ENCODE results near the gene TRAF3.

TRAF3 gene

DNA sequence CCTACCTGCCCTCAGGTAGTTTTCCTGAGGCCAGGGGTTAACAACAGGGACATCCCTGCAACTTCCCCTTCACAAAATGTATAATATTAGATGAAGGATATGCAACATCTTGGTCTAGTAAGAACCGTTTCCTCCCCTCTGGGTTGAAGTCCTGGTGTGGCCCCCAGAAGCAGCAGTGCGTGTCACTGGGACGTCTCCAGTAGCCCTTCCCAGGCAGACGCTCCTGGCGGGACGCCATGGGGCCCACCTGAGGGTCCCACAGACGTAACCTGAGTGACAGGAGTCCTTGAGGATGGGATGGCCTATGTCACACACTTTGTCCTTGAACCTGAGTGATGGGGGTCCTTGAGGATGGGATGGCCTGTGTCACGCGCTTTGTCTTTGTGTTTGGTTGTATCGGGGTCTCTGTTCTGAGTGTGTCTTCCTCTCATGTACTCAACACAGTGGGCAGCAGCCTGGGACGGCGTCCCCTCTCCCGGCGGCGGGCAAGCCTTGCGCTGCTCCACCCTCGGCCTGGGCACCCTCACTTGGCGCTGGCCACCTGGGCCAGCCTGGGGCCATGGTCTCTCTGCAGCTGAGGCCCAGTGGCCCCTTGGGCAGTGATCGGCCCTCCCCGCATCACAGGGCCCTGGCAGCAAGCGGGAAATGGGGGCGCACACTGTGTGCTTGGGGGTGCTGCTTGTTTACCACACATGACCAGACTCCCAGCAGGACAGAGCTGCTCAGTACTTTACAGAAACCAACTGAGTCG, 130.9 kb downstream of the TRAF3 start:
- TF ChIP-seq, protein P1, sequence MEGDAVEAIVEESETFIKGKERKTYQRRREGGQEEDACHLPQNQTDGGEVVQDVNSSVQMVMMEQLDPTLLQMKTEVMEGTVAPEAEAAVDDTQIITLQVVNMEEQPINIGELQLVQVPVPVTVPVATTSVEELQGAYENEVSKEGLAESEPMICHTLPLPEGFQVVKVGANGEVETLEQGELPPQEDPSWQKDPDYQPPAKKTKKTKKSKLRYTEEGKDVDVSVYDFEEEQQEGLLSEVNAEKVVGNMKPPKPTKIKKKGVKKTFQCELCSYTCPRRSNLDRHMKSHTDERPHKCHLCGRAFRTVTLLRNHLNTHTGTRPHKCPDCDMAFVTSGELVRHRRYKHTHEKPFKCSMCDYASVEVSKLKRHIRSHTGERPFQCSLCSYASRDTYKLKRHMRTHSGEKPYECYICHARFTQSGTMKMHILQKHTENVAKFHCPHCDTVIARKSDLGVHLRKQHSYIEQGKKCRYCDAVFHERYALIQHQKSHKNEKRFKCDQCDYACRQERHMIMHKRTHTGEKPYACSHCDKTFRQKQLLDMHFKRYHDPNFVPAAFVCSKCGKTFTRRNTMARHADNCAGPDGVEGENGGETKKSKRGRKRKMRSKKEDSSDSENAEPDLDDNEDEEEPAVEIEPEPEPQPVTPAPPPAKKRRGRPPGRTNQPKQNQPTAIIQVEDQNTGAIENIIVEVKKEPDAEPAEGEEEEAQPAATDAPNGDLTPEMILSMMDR (IDR thresholded peaks at IDR 0.05; ENCODE audit: insufficient read depth, low read length, poor library complexity, severe bottlenecking): no peak
- no peak for TF ChIP-seq EZH2phosphoT487 (conservative IDR thresholded peaks at IDR 0.05; ENCODE audit: low read length)
- Histone ChIP-seq H3K9ac (ENCODE audit: low read length) (no peak overlapping the region), H2AFZ (ENCODE audit: low read depth, low read length, severe bottlenecking) (no peak overlapping the region), H3K9me2 (replicated peaks; ENCODE audit: insufficient read depth, low read length) (no peaks in the 10 kb centered on the region), H3K9me3 (ENCODE audit: insufficient read depth, low read length) (no peaks in the 10 kb centered on the region), H3K27ac (ENCODE audit: low read depth, low read length) (no peak overlapping the region), H4K20me1 (ENCODE audit: low read depth, low read length) (no peaks in the 10 kb centered on the region), H3F3A (ENCODE audit: insufficient read depth) (no peaks in the 10 kb centered on the region), H3K36me3 (ENCODE audit: low read length) (no peaks in the 10 kb centered on the region), H3K79me2 (ENCODE audit: insufficient read depth, low read length) (no peaks in the 10 kb centered on the region), H3K4me2 (ENCODE audit: low read depth, low read length, poor library complexity, severe bottlenecking) (no peak overlapping the region), H3K27me3 (ENCODE audit: low read length) (no peaks in the 10 kb centered on the region), H3K4me3 (ENCODE audit: insufficient read depth, low read length, poor library complexity, severe bottlenecking) (no peak overlapping the region)

DNA sequence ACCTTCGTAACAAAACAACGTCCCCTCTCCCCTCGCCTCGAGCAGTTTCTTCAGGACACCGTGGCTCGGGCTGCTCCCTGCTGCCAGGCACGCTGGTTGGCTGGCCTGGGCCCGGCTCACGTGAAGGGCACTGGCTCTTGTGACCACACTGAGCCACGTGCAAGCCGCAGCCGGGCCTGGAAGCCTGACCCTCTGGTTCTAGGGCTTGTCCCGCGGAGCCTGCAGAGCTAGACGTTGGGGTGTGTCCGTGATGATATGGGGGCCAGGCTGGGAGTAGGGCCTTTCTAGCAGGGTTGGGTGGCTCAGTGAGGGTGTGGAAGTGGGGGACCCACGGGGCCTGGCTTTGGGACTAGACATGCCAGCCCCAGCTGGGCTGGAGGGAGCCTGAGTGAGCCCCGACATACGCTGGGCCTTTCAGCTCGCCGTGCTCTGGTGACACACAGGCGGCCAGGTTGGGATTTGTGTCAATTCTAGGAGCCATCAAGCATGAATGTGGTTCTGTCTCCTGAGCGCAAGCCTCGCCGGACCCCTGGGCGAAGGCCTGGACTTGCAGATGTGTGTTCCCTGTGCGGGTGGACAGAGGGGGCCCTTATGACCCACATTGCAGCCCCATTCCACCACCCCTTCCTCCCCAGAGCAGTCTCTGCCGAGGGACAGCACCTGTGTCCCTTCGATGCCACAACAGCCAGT, 131.7 kb downstream of the TRAF3 start:
- TF ChIP-seq, protein P1 (IDR thresholded peaks at IDR 0.05; ENCODE audit: insufficient read depth, low read length, poor library complexity, severe bottlenecking): no peak
- TF ChIP-seq EZH2phosphoT487 (conservative IDR thresholded peaks at IDR 0.05; ENCODE audit: low read length): no peak
- no peaks in the 10 kb centered on the region for H3K36me3 ChIP-seq (ENCODE audit: low read length)

DNA sequence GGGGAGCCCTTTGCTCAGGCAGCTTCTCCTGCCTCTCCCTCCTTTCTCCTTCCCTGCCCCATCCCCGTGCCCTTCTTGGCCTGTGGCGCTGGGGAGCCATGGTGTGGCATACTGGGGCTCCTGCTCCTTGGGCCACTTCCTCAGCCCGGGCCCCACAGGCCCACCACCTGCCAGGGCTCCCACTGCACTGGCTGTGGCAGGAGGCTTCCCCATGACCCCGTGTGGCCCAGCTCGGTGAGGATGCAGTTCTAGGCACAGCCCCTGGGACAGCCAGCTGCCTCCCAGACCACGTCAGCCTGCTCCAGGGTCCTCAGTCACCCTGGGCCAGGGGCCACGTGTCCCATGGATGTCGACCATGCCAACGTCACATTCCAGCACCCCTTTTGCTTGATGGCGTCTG, 132.2 kb downstream of the TRAF3 start:
- Histone ChIP-seq H4K20me1 (ENCODE audit: low read depth, low read length) (no peaks in the 10 kb centered on the region), H3K27ac (ENCODE audit: low read depth, low read length) (no peak overlapping the region), H2AFZ (ENCODE audit: low read depth, low read length, severe bottlenecking) (no peak overlapping the region), H3K9me3 (ENCODE audit: insufficient read depth, low read length) (no peaks in the 10 kb centered on the region), H3K36me3 (ENCODE audit: low read length) (no peaks in the 10 kb centered on the region), H3F3A (ENCODE audit: insufficient read depth) (no peaks in the 10 kb centered on the region), H3K27me3 (ENCODE audit: low read length) (no peaks in the 10 kb centered on the region), H3K4me2 (ENCODE audit: low read depth, low read length, poor library complexity, severe bottlenecking) (no peak overlapping the region), H3K4me3 (ENCODE audit: insufficient read depth, low read length, poor library complexity, severe bottlenecking) (no peak overlapping the region), H3K9ac (ENCODE audit: low read length) (no peak overlapping the region), H3K9me2 (replicated peaks; ENCODE audit: insufficient read depth, low read length) (no peaks in the 10 kb centered on the region), H3K79me2 (ENCODE audit: insufficient read depth, low read length) (no peaks in the 10 kb centered on the region)
- no peak for TF ChIP-seq EZH2phosphoT487 (conservative IDR thresholded peaks at IDR 0.05; ENCODE audit: low read length)
- TF ChIP-seq, protein P1 (IDR thresholded peaks at IDR 0.05; ENCODE audit: insufficient read depth, low read length, poor library complexity, severe bottlenecking): no peak

More for the DNA sequence above, 131.7 kb downstream of the TRAF3 start:
- Histone ChIP-seq H4K20me1 (ENCODE audit: low read depth, low read length) (no peaks in the 10 kb centered on the region), H2AFZ (ENCODE audit: low read depth, low read length, severe bottlenecking) (no peak overlapping the region), H3K27me3 (ENCODE audit: low read length) (no peaks in the 10 kb centered on the region), H3K27ac (ENCODE audit: low read depth, low read length) (no peak overlapping the region), H3K9me3 (ENCODE audit: insufficient read depth, low read length) (no peaks in the 10 kb centered on the region), H3K9me2 (replicated peaks; ENCODE audit: insufficient read depth, low read length) (no peaks in the 10 kb centered on the region), H3K9ac (ENCODE audit: low read length) (no peak overlapping the region), H3F3A (ENCODE audit: insufficient read depth) (no peaks in the 10 kb centered on the region), H3K4me2 (ENCODE audit: low read depth, low read length, poor library complexity, severe bottlenecking) (no peak overlapping the region), H3K4me3 (ENCODE audit: insufficient read depth, low read length, poor library complexity, severe bottlenecking) (no peak overlapping the region), H3K79me2 (ENCODE audit: insufficient read depth, low read length) (no peaks in the 10 kb centered on the region)
